Liver (tissue), 9 donors: ENCODE data around the gene VAPB. TPM values are rescaled to one million over a fixed set of nuclear protein-coding genes. Genes with fewer than 3 reads are reported as not detected.
A peak's percentile ranks its signal among the peaks of the same experiment; 100 is the strongest.

ENCODE experiments used
- DNase-seq: peaks from one replicate; pipeline ENCODE4 v3.0.0-alpha.2; 2017; ENCODE audit warnings: low spot score
- H3K27ac ChIP-seq, 2 donors: one replicate each; pipeline ENCODE4 v1.7.0; 2013; ENCODE audit warnings: inconsistent platforms in 2 of 2, low read length in 2 of 2, control low read depth in 1 of 2, low read depth in 1 of 2, mild to moderate bottlenecking in 1 of 2
- H3K27me3 ChIP-seq, 4 donors: one replicate each; pipeline versions ENCODE4 v1.6.1 to v1.7.0; 2013; ENCODE audit warnings: low read length in 3 of 4, inconsistent platforms in 1 of 4, mild to moderate bottlenecking in 1 of 4, moderate library complexity in 1 of 4; ENCODE audit not compliant: control insufficient read depth in 4 of 4, insufficient read depth in 4 of 4
- H3K36me3 ChIP-seq, 4 donors: one replicate each; pipeline versions ENCODE4 v1.6.1 to v1.7.0; 2013; ENCODE audit warnings: low read length in 3 of 4, mild to moderate bottlenecking in 3 of 4, low read depth in 1 of 4, moderate library complexity in 1 of 4; ENCODE audit not compliant: control insufficient read depth in 4 of 4, insufficient read depth in 3 of 4
- H3K4me1 ChIP-seq, 4 donors: one replicate each; pipeline versions ENCODE4 v1.6.1 to v1.7.0; 2013; ENCODE audit warnings: low read length in 3 of 4, mild to moderate bottlenecking in 3 of 4, moderate library complexity in 1 of 4; ENCODE audit not compliant: control insufficient read depth in 4 of 4, insufficient read depth in 4 of 4
- H3K4me3 ChIP-seq, 3 donors: one replicate each; pipeline versions ENCODE4 v1.6.1 to v1.7.0; 2013; ENCODE audit warnings: low read length in 3 of 3, control low read depth in 1 of 3, low read depth in 1 of 3, mild to moderate bottlenecking in 1 of 3
- H3K9ac ChIP-seq, 2 donors: one replicate each; pipeline ENCODE4 v1.7.0; 2013; ENCODE audit warnings: low read length in 2 of 2, mild to moderate bottlenecking in 2 of 2, moderate library complexity in 2 of 2, control low read depth in 1 of 2, low read depth in 1 of 2
- H3K9me3 ChIP-seq, 4 donors: one replicate each; pipeline versions ENCODE4 v1.6.1 to v1.7.0; 2013; ENCODE audit warnings: low read length in 3 of 4; ENCODE audit not compliant: control insufficient read depth in 4 of 4
- EGR1 ChIP-seq, 2 donors: IDR thresholded peaks; 2 replicates each; pipeline ENCODE4 v1.6.1; 2016 to 2018; ENCODE audit warnings: antibody characterized with exemption in 2 of 2, low read depth in 2 of 2
- FOXA1 ChIP-seq: IDR thresholded peaks from 2 replicates; pipeline ENCODE4 v1.6.1; 2016; ENCODE audit warnings: antibody characterized with exemption
- FOXA2 ChIP-seq: IDR thresholded peaks from 2 replicates; pipeline ENCODE4 v1.6.1; 2016; ENCODE audit warnings: antibody characterized with exemption
- HNF4G ChIP-seq: IDR thresholded peaks from 2 replicates; pipeline ENCODE4 v1.6.1; 2016; ENCODE audit warnings: antibody characterized with exemption
- JUND ChIP-seq, 2 donors: IDR thresholded peaks; 2 replicates each; pipeline ENCODE4 v1.6.1; 2016; ENCODE audit warnings: antibody characterized with exemption in 2 of 2
- NR2F2 ChIP-seq: IDR thresholded peaks from 2 replicates; pipeline ENCODE4 v1.6.1; 2016; ENCODE audit warnings: antibody characterized with exemption
- RAD21 ChIP-seq, 2 donors: IDR thresholded peaks; 2 replicates each; pipeline ENCODE4 v1.6.1; 2016; ENCODE audit warnings: antibody characterized with exemption in 2 of 2, mild to moderate bottlenecking in 2 of 2
- RXRA ChIP-seq, 2 donors: IDR thresholded peaks; 2 replicates each; pipeline ENCODE4 v1.6.1; 2017 to 2018; ENCODE audit warnings: antibody characterized with exemption in 2 of 2, mild to moderate bottlenecking in 1 of 2
- SP1 ChIP-seq: IDR thresholded peaks from 2 replicates; pipeline ENCODE4 v1.6.1; 2018; ENCODE audit warnings: antibody characterized with exemption, mild to moderate bottlenecking
- TAF1 ChIP-seq: conservative IDR thresholded peaks from 2 replicates; pipeline ENCODE4 v1.6.1; 2016; ENCODE audit warnings: antibody characterized with exemption, mild to moderate bottlenecking
- YY1 ChIP-seq: IDR thresholded peaks from 2 replicates; pipeline ENCODE4 v1.6.1; 2016; ENCODE audit warnings: antibody characterized with exemption, mild to moderate bottlenecking
- WGBS: extraction: QIAGEN DNeasy Blood & Tissue Kit; methylation state at CpG from one replicate; pipeline ENCODE4 v1.1.7; 2013; 5-methylcytosine and 5-hydroxymethylcytosine counted together
- polyA plus RNA-seq, 2 donors: library from polyadenylated mRNA; stranded (reverse) in 1 of 2; unstranded in 1 of 2; fragments of 200-250 nt in 1 of 2; fragments of >200 nt in 1 of 2; fragmentation: Nextera tagmentation in 1 of 2; extraction: Ambion mirVana in 1 of 2; gene quantifications; one replicate each; pipeline versions ENCODE4 v1.2.1 to v1.2.3, GENCODE V29; 2013 to 2015
- total RNA-seq, 2 donors: library from RNA; depleted of rRNA; stranded (reverse); fragments of >200 nt; gene quantifications; one replicate each; pipeline ENCODE4 v1.2.3, GENCODE V29; 2014
- TF ChIP-seq, protein P1 (sequence below): IDR thresholded peaks from 2 replicates; pipeline ENCODE4 v1.6.1; 2016; ENCODE audit warnings: antibody characterized with exemption
- TF ChIP-seq, protein P2 (sequence below): fragments of 150-350 bp; IDR thresholded peaks from 2 replicates; pipeline ENCODE4 v1.5.1; 2017; ENCODE audit warnings: improper control_type of control experiment, low read depth, low read length; ENCODE audit not compliant: missing input control
- TF ChIP-seq, protein P3 (sequence below): IDR thresholded peaks from 2 replicates; pipeline ENCODE4 v1.6.1; 2016; ENCODE audit warnings: antibody characterized with exemption, mild to moderate bottlenecking
- TF ChIP-seq, protein P4 (sequence below): IDR thresholded peaks from 2 replicates; pipeline ENCODE4 v1.6.1; 2016; ENCODE audit warnings: antibody characterized with exemption
- TF ChIP-seq, protein P5 (sequence below): IDR thresholded peaks from 2 replicates; pipeline ENCODE4 v1.6.1; 2016; ENCODE audit warnings: antibody characterized with exemption
- donor health status: healthy.
- donor health status: healthy.
- donor health status: healthy.
- donor health status: healthy.
- donor health status: healthy.

Gene VAPB
- total and polyA plus RNA-seq, 4 donors, result 12.2 to 21.7 (median 18.5) TPM

DNA sequence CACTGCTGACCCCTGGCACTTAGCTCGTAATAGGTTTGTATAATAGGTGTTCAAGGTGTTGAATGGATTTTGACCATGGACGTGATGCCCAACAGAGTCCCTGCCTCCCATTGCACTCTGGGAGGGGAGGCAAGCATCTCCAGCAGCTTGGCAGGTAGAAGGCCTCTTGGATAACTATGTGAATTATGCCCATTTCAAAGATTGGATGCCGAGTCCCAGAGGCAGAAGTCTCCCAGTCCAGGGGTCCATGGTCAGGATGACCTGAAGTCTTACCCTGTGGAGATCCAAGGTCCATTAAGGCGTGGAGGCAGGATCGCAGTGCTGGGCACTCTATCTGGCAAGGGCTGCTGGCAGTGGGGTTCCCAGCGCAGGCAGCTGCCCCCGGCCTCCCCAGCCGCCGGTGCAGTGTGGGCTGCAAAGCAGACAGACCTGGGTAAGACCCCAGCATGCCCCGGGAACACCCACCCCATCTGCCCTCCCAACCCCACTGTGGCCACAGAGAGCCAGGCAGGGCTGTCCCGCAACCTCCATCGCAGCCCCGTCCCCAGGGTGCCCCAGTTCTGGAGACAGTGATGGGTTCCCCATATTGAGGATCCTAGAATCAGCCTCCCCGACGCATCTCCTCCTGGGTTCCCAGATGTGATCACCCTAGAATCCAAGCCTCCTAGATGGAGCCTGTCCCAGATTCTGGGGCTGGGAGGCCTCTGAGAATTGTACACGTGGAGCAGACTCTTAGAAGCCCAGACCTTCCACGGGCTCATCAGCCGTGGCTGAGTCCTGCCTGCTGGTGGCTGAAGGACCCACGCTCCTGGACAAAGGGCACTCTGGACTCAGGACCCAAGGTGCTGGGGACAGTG is 81.5 kb downstream of the VAPB start:
- 91% methylated on average over 19 of the region's 19 CpGs for whole genome bisulfite sequencing
- no peaks in the 10 kb centered on the region for H3K9me3 ChIP-seq
- no peak overlapping the region for H3K9ac ChIP-seq
- H3K27me3 ChIP-seq, result peaks cover 0 to 3% (median 0%) of the 10 kb centered on the region in 4 donors
- no peak overlapping the region for H3K27ac ChIP-seq
- no peak overlapping the region for H3K4me3 ChIP-seq
- no peak for TF ChIP-seq TAF1
- TF ChIP-seq, protein P1, sequence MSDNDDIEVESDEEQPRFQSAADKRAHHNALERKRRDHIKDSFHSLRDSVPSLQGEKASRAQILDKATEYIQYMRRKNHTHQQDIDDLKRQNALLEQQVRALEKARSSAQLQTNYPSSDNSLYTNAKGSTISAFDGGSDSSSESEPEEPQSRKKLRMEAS, result no peak
- no peaks in the 10 kb centered on the region for H3K36me3 ChIP-seq
- H3K4me1 ChIP-seq, result no peaks in the 10 kb centered on the region
- DNase-seq, result no peak

DNA sequence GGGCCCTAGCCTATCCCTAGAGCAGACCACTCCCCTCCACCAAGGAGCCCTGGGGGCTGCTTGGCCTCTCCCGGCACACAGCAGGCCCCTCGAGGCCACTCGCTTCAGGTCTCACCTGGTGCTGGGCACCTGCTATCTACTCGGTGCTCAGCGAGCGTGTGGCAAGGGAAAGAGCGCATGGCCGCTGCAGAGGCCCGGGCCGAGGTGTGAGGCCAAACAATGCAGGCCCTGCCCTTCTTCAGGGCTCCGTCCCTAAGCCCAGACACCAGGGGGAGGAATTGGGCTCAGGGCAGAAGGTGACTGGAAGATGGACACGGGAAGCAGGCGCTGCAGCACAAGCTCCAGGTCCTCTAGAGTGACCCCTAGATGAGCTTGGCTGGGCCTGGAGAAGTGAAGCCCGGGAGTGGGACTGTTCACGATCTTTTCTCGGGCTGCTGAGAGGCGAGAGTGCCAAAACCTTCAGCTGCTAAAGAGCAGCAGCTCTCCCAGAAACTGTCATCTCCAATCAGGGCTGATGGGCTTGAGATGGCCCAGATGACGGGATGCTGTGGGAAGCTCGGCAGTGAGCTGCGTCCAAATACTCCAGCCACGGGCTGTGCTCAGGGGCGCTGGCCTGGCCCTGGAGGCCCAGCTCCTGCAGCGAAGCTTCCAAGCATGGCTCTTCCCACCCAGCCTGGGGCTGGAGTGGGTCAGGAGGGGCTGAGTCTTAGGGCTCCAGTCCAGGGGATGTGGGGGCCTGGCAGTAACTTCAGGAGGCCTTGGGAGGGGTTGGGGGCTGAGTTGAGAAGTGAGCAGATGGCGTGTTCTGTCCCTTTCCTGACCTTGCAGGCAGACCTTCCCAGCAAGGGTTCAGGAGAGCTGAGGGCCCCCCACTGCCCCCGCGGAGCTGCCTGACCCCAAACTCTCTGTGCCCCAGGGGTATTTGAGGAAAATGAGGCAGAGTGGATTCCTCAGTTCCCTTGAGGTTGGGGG is 82.5 kb downstream of the VAPB start:
- Histone ChIP-seq H3K27me3 (no peaks in the 10 kb centered on the region), H3K36me3 (no peaks in the 10 kb centered on the region), H3K9me3 (no peaks in the 10 kb centered on the region), H3K4me1 (no peaks in the 10 kb centered on the region), H3K4me3 (no peak overlapping the region), H3K27ac (no peak overlapping the region), H3K9ac (no peak overlapping the region)
- 77% methylated on average over 26 of the region's 26 CpGs for WGBS
- TF ChIP-seq FOXA2 (no peak), NR2F2 (peak; percentile 57)
- DNase-seq, result no peak

DNA sequence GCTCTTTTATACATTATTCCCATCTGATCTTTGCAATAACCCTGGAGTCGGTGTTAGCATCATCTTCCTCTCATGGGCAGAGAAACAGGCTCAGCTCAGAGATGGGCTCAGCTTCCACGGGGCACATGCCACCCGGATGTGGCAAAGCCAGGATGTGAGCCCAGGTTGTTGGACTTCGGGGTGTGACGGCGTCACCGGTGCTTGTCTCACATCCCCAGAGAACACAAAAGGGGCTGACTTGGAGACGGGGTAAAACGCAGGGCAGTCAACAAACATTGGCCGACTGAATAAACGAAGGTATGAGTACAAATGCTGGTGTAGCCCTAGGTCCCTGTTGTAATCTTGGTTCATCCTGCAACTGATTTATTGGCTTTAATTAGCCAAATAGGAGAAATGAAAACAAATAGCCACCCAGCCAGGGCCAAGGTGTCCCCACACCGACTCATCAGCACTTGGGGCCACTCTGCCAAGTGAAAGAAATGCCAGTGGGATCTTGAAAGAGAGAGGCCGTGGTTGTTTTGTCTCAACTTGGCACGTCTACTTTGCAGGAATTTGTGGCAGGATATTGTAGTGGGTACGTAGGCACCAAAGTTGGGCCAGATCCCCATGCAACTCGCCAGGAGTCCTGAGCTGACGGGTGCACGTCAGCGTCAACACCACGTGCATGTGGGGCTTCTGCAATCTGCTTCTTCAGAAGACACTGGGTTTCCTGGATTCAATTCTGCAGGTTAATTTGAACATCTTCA is 83.4 kb downstream of the VAPB start:
- H3K27ac ChIP-seq, result no peak overlapping the region

More for the DNA sequence above, 83.4 kb downstream of the VAPB start:
- H3K4me1 ChIP-seq, result no peaks in the 10 kb centered on the region
- H3K9ac ChIP-seq, result no peak overlapping the region
- no peak overlapping the region for H3K4me3 ChIP-seq
- peaks cover 0 to 3% (median 0%) of the 10 kb centered on the region in 4 donors for H3K9me3 ChIP-seq
- 85% methylated on average over 20 of the region's 20 CpGs for WGBS
- no peaks in the 10 kb centered on the region for H3K27me3 ChIP-seq
- DNase-seq, result no peak
- no peaks in the 10 kb centered on the region for H3K36me3 ChIP-seq
- TF ChIP-seq, protein P2, sequence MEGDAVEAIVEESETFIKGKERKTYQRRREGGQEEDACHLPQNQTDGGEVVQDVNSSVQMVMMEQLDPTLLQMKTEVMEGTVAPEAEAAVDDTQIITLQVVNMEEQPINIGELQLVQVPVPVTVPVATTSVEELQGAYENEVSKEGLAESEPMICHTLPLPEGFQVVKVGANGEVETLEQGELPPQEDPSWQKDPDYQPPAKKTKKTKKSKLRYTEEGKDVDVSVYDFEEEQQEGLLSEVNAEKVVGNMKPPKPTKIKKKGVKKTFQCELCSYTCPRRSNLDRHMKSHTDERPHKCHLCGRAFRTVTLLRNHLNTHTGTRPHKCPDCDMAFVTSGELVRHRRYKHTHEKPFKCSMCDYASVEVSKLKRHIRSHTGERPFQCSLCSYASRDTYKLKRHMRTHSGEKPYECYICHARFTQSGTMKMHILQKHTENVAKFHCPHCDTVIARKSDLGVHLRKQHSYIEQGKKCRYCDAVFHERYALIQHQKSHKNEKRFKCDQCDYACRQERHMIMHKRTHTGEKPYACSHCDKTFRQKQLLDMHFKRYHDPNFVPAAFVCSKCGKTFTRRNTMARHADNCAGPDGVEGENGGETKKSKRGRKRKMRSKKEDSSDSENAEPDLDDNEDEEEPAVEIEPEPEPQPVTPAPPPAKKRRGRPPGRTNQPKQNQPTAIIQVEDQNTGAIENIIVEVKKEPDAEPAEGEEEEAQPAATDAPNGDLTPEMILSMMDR, result no peak
- TF ChIP-seq, protein P3, sequence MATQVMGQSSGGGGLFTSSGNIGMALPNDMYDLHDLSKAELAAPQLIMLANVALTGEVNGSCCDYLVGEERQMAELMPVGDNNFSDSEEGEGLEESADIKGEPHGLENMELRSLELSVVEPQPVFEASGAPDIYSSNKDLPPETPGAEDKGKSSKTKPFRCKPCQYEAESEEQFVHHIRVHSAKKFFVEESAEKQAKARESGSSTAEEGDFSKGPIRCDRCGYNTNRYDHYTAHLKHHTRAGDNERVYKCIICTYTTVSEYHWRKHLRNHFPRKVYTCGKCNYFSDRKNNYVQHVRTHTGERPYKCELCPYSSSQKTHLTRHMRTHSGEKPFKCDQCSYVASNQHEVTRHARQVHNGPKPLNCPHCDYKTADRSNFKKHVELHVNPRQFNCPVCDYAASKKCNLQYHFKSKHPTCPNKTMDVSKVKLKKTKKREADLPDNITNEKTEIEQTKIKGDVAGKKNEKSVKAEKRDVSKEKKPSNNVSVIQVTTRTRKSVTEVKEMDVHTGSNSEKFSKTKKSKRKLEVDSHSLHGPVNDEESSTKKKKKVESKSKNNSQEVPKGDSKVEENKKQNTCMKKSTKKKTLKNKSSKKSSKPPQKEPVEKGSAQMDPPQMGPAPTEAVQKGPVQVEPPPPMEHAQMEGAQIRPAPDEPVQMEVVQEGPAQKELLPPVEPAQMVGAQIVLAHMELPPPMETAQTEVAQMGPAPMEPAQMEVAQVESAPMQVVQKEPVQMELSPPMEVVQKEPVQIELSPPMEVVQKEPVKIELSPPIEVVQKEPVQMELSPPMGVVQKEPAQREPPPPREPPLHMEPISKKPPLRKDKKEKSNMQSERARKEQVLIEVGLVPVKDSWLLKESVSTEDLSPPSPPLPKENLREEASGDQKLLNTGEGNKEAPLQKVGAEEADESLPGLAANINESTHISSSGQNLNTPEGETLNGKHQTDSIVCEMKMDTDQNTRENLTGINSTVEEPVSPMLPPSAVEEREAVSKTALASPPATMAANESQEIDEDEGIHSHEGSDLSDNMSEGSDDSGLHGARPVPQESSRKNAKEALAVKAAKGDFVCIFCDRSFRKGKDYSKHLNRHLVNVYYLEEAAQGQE, result no peak
- no peak for TF ChIP-seq EGR1 (IDR thresholded peaks at IDR 0.05; ENCODE audit: low read depth in 2 of 2)
- no peak for TF ChIP-seq JUND (IDR thresholded peaks at IDR 0.05)
- TF ChIP-seq YY1, result no peak
- TF ChIP-seq HNF4G, result no peak
- TF ChIP-seq, protein P4, sequence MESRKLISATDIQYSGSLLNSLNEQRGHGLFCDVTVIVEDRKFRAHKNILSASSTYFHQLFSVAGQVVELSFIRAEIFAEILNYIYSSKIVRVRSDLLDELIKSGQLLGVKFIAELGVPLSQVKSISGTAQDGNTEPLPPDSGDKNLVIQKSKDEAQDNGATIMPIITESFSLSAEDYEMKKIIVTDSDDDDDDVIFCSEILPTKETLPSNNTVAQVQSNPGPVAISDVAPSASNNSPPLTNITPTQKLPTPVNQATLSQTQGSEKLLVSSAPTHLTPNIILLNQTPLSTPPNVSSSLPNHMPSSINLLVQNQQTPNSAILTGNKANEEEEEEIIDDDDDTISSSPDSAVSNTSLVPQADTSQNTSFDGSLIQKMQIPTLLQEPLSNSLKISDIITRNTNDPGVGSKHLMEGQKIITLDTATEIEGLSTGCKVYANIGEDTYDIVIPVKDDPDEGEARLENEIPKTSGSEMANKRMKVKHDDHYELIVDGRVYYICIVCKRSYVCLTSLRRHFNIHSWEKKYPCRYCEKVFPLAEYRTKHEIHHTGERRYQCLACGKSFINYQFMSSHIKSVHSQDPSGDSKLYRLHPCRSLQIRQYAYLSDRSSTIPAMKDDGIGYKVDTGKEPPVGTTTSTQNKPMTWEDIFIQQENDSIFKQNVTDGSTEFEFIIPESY, result no peak
- TF ChIP-seq, protein P1, result no peak
- no peak for TF ChIP-seq FOXA1
- no peak for TF ChIP-seq RXRA (IDR thresholded peaks at IDR 0.05)
- TF ChIP-seq, protein P5, sequence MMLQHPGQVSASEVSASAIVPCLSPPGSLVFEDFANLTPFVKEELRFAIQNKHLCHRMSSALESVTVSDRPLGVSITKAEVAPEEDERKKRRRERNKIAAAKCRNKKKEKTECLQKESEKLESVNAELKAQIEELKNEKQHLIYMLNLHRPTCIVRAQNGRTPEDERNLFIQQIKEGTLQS, result no peak
- no peak for TF ChIP-seq FOXA2
- no peak for TF ChIP-seq TAF1
- TF ChIP-seq SP1, result no peak
- no peak for TF ChIP-seq RAD21 (IDR thresholded peaks at IDR 0.05)
